GM10847 (cell line): ENCODE data around the gene AOPEP.

Experiments used
- POLR2A ChIP-seq: IDR thresholded peaks from 2 replicates; pipeline ENCODE4 v1.6.1; 2011; ENCODE audit not compliant: insufficient read length; ENCODE audit errors: extremely low read depth

The AOPEP gene

DNA sequence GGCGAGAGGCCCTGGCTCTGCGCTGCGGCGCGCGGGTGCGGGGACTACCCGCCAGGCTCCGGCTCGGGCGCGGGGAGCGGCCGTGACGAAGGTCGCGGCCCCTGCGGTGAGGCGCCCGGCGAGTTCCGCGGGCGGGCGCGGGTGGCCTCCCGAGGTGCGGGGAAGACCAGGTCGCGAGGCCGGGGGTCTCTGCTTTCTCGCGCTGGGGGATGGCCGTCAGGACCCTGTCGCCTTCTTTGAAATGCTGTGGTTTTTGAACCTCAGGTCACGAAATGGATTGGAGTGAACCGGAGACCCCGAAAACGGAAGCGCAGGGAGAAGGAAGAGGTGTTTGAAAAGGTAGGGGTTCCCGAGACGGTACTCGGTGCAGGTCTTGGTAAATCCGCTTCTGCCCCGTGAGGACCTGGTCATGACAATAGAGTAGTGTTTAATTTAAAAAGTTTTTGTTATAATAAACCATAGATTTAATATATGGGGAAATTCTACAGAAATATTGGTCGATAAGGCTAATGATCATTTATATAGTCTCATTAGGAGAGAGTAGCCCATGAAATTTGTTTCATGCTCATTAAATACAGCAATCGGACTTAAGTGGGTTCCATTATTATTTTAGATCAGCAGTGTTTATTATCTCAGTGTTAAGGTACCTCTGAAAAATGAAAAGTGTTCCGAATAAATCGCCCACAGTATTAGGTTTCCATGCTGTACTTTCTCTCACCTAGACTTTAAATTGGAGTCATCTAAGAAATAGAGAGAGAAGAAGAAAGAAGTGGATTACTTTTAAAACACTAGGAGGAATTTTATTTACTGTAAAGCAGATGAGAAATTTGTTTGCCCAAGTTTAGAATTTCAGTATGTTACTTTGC lies 279.0 kb downstream of the AOPEP start:
- TF ChIP-seq POLR2A, result no peak

DNA sequence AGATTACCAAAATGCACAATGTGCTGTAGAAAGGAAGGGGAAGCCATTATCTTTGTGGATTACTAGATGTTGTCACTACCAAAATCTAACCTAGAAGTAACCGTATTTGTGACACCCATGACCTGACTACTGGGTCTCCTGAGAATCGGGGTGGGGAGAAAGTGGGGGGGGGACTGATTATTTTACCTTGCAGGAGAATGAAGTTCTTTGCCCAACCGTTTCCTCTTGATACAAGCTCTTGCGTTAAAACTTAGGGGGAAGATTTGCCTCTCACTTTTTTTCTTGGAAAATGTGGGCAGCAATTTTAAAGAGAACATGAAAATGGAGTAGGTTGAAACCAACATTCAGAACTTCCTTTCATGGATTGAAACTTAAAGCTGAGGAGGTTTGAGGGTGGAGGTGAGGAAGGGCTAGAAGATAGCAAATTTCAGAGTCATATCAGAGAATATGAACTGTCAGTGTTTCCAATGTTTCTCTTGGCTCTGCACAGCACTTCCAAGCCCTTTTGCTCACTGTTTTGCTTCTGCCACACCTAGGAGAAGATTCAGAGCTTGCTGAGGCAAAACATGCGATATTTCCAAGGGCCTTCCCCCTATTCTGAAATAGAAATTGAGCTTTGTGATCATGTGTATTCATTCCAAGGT lies 280.8 kb downstream of the AOPEP start:
- TF ChIP-seq POLR2A, result no peak

DNA sequence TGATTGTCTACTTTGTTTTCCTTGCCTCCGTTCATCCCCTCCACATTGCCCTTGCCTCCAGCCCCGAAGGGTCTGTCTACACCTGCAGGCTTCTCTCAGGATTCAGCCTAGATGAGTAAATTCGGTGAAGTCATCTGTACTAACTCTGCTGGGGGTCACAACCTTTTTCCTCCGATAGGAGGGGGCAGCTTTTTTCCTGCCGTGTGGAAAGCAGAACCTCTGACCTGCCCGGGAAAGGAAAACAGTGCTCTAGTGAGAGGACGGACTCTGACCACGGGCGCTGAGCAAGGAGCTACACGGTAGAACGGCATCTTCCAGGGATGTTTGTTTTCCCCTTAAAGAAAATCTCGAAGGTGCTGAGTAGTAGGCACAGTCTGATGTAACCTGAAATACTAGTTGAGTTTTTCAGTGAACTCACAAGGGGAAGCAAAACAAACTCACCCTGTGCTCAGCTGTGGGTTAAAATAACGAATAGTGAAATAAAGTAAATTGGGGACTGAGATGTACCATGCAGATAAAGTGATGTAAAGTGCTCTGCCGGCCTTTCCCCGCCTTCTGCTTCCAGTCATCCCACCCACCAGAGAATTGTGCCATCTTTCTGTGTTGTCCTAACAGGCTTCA lies 281.8 kb downstream of the AOPEP start:
- TF ChIP-seq POLR2A, result no peak

DNA sequence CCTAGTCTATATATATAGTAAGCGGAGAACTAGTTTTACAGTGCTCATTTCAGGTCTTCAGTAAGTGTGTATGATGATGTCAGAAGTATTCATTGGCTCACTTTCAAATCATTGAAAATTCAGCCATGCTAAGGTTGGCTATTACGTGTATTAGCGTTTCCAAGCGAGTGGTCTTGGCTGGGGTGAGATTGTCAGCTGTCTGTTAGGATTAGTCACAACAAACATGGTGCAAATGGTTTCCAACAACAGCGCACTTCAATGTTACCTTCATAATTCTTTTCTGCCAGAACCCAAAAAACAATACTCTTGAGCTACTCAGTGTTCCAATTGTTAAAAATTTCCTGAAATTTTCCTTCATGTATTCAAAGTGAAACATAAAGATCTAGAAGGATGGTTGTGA lies 283.0 kb downstream of the AOPEP start:
- TF ChIP-seq POLR2A, result no peak

DNA sequence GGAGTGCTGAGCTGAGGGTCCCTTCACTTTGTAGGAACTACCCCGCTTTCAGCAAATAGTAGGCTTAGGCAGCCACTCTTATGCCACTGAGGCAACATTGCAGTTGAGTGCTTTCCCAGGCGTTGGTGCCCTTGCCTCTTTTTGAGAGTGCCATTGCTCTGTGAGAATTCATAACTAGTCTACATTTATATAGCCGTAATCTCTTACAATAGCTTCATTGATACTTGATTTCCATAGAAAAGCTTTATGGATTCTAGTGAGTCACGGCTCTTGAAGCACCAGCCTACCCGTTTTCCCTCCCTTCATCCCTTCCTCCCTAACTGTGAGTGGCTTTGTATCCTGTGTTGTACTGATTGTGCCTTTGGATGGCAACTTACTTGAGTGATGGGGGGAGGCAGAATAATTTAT lies 283.9 kb downstream of the AOPEP start:
- no peak for TF ChIP-seq POLR2A

DNA sequence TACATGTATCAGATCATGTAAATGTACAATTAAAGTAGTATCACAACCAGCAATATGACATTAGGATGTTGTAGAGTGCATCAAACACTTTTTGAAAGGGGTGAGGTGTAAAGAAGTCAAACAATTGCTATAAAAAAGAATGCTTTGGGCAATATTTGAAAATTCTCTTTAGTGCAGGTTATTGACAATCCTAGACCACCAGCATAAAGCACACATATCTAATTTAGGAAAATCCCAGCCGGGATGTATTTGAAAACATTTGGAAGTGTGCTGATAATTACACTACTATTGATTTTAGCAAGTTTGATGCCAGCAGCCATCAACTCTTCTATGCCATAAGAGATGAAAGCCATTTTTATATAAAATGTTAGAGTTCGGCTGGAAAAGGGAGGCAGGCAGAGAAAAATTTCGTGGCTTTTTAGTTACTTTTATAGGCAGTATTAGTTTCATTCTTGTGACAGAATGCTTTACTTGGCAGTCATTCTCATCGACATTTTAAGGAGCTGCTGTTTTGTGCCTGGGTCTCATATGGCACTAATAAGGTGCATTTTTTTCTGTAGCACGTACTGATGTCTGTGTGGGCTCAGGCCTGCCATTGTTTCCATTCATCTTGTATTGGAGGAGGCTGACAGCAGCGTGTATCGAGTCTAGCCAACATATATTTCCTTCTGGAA lies 285.7 kb downstream of the AOPEP start:
- no peak for TF ChIP-seq POLR2A

DNA sequence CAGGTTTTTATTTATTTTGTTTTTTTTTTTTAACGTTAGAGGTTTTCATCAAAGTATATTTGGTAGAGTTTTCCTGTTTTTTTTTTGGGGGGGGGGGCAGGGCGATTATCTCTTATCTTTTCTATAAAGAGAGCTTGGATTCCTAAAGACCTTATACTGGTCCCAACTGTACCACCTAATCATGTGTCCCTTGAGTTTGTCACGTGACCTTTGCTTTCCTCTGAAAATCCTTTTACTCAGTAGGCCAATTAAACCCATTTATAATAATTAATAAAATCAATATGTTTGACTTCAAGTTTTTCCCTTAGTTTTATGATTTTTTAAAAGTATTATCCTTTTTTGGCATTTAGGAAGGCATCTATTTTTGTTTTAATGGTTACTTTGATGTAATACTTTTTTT lies 286.4 kb downstream of the AOPEP start:
- no peak for TF ChIP-seq POLR2A

DNA sequence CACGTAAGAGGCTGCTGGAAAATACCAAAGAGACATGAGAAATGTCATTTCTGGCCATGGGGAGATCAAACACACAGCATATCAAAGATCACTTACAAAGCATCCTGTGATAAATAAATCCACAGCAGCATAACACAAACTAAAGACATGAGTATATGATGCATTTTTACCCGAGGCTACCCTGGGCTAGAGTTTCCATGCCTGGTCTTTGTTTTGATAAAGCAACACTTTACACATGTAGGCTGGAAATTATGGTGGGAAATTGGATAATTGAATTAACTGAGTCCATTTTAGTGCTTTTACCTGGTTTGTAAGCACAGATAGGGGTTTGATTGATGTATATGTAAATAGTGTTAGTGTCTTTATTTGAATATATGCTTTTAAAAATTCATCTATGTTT lies 288.4 kb downstream of the AOPEP start:
- no peak for TF ChIP-seq POLR2A

DNA sequence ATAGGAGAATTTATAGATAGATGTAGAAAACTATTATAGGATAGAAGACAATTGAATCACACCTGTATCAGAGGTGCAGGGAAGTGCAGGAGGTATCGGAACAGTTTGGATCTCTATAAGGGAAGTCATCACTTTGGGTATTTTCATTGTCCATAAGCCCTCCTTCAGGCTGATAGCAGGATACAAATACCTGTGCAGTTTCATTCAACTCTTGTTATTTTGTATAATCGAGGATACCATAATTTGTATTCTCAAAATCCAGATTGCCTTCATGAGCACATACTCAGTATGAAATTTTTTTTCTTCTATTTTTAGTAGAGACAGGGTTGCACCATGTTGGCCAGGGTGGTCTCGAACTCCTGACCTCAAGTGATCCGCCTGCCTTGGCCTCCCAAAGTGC lies 289.1 kb downstream of the AOPEP start:
- no peak for TF ChIP-seq POLR2A

DNA sequence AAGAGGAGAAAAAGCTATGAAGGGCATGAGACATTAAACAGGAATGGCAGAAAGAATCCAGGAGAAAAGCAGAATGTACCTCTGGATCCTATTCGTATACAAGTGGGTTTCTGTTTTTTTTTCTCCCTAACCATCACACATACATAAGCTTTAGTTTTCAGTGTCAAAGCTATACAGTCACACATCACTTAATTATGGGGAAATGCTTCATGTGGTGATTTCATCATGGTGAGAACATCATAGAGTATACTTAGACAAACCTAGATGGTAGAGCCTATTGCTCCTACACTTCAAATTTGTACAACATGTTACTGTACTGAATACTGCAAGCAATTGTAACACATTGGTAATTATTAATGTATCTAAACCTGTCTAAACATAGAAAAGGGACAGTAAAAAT lies 290.6 kb downstream of the AOPEP start:
- no peak for TF ChIP-seq POLR2A

DNA sequence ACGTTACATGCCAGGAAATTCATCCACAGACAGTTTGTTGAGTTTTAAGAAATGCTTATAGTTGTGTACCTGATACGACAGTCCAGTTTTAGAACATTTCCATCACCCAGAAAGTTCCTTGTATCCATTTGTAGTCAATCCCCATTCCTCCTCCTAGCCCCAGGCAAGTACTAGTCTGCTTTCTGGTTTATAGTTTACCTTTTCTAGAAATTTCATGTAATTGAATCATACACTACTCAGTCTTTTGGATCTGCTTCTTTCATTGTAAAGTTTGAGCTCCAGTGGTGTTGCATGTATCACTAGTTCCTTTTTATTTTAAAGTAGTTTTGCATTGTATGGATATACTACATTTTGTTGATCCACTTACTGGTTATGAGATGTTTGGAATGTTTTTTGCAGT lies 291.2 kb downstream of the AOPEP start:
- TF ChIP-seq POLR2A, result no peak

DNA sequence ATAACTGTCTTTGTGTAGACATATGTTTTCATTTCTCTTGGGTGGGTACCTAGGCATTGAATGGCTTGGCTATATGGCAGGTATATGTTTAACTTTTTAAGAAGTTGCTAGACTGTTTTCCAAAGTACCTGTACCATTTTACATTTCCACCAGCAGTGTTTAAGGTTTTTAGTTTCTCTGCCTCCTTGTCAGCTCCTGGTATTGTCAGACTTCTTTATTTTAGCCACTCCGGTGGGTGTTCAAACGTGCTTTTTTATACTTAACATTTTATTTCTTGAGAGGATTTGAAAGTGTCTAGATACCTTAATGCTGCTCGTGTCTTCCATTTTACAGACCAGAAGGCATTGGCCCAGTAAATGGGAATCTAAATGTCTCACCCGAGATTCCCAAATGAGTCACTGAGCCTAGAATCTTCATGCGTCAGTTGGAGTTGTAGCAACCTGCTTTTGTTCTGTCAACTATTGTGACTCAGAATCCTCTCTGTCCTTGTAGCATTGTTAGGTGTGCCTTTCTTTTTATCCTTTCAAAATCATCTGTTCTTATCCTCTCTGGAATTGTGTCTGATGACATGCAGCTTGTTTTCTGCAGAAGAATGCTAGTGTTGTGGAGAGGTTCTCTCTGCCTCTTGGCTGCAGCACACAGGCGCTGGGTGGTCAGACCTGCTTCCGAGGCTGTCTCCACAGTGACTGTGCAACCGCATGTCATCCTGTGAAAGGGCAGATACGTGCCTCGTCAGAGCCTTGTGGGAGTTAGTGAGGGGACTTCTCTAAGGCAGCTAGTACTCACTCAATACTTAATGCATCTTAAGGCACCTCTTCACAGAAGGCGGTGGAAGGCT lies 291.8 kb downstream of the AOPEP start:
- TF ChIP-seq POLR2A, result no peak

DNA sequence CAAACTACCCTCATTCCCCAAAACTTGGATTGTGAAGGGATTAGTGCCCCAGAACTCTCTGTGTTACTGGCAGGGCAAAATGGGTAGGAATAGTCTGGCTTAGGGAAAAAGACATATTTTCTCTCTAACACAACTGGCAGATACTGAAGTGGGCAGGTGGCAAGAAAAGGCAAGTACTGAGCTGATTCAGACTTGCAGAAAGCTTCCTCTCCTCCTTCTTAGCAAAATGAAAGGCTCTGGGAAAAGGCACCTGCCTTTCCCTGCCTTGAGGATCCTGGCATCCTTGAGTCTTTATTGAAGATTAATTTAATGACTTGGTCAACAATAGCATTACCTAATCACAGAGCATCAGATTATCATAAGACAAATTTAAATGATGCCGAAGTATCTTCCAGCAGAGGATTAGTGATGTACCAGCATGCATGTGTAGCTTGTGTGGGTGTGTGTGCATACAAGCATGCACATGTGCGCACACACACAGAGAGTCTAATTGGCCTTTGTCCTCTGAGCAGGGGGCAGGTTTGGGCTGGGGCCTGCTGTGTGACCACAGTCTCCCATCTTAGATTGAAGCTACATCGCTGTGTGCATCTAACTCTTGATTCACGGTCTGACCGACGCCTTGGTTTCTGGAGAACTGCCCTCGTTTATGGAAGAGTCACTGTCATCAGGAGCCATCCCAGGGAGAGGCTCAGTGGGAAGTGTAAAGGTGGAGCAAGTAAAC lies 294.8 kb downstream of the AOPEP start:
- no peak for TF ChIP-seq POLR2A

DNA sequence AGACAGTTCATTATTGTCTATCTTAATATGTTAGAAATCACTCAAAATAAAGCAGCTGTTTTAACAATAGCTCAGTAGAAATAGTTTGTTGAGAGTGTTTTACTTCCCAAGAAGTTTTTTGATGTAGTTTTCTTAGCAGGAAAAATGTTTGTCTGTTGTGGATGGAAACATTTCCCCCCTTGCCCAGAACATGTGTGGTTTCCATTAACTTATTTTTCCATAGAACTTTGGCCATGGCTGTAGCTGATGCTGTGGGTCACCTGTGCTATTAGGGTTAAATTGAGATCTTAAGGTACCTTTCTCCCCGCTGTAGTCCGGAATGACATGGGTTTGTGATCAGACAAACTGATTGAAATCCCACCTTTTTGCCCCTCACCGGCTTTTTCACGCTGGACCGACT lies 296.2 kb downstream of the AOPEP start:
- no peak for TF ChIP-seq POLR2A
